HepG2 (cell line): Measurements from ENCODE around the gene SPINK5. TPM values are rescaled to one million over a fixed set of nuclear protein-coding genes. Genes with fewer than 3 reads are reported as not detected.

Experiments used
- ATAC-seq: fragments of 200-7000 bp; cut with Tn5 transposase; 3 replicates; pipeline ENCODE4 v1.9.1; 2020; ENCODE audit warnings: mild to moderate bottlenecking, moderate library complexity
- BruUV-seq: library from RNA; stranded (reverse); fragments of 400-500 nt; replicated peaks from 2 replicates; lab custom pipeline; 2021; lab: Mats Ljungman, UMichigan
- CTCF ChIA-PET: fragments of 300-600 bp; formaldehyde crosslinking; extraction: SDS; loops from one replicate; lab custom pipeline; 2021; ENCODE audit warnings: low total read pairs, inconsistent platforms, low intra/inter-chr PET ratio; lab: Yijun Ruan, JAX
- POLR2A ChIA-PET: fragments of 350-600 bp; sonication (Branson Sonifier 250); formaldehyde crosslinking; loops from one replicate; lab custom pipeline; 2020; ENCODE audit warnings: antibody characterized with exemption, inconsistent platforms; lab: Yijun Ruan, JAX
- DNase-seq: peaks from one replicate; pipeline ENCODE4 v3.0.0-alpha.2; 2015; ENCODE audit warnings: low spot score
- FAIRE-seq: peaks from 3 replicates; lab custom pipeline; 2011; peaks lifted over from hg19 to GRCh38; lab: Jason Lieb, UNC
- H2AFZ ChIP-seq: one replicate; pipeline ENCODE4 v1.6.1; 2011; ENCODE audit warnings: low read length, inconsistent platforms
- H3K27ac ChIP-seq: fragments of 300-600 bp; 3 replicates; pipeline ENCODE4 v1.8.0; 2011; ENCODE audit warnings: mixed run types, mild to moderate bottlenecking, mixed read lengths, low read length, inconsistent platforms; ENCODE audit not compliant: insufficient read depth; ENCODE audit errors: extremely low read length
- H3K27me3 ChIP-seq, 2 experiments: fragments of 200-600 bp in 1 of 2; 2 replicates in 1 of 2; 3 replicates in 1 of 2; pipeline versions ENCODE4 v1.6.0 to v1.8.0; 2011; ENCODE audit warnings: low read length in 2 of 2, mild to moderate bottlenecking in 2 of 2, moderate library complexity in 2 of 2, inconsistent platforms in 1 of 2; ENCODE audit not compliant: insufficient read depth in 2 of 2, control insufficient read depth in 1 of 2
- H3K36me3 ChIP-seq, 2 experiments: fragments of 200-600 bp in 1 of 2; replicated peaks in 1 of 2; 2 replicates in 1 of 2; 3 replicates in 1 of 2; pipeline versions ENCODE4 v1.5.1 to v1.8.0; 2011; ENCODE audit warnings: low read length in 2 of 2, inconsistent platforms in 1 of 2; ENCODE audit not compliant: insufficient read depth in 2 of 2, control insufficient read depth in 1 of 2
- H3K4me1 ChIP-seq: 2 replicates; pipeline ENCODE4 v1.5.1; 2012; ENCODE audit warnings: low read length, inconsistent platforms; ENCODE audit not compliant: insufficient read depth
- H3K4me2 ChIP-seq: 2 replicates; pipeline ENCODE4 v1.6.0; 2011; ENCODE audit warnings: low read depth, low read length, inconsistent platforms
- H3K4me3 ChIP-seq, 3 experiments: fragments of 200-600 bp in 1 of 3; sonication (generic), shearing (Covaris generic) in 1 of 3; replicated peaks in 1 of 3; 2 replicates each; pipeline ENCODE4 v1.5.1; 2011 to 2016; ENCODE audit warnings: low read length in 3 of 3, inconsistent platforms in 2 of 3, low read depth in 2 of 3, mild to moderate bottlenecking in 2 of 3, control low read depth in 1 of 3, mixed read lengths in 1 of 3; ENCODE audit not compliant: insufficient read depth in 1 of 3
- H3K79me2 ChIP-seq: one replicate; pipeline ENCODE4 v1.6.1; 2011; ENCODE audit warnings: low read length, inconsistent platforms; ENCODE audit not compliant: insufficient read depth
- H3K9ac ChIP-seq: 2 replicates; pipeline ENCODE4 v1.6.0; 2011; ENCODE audit warnings: mild to moderate bottlenecking, low read depth, low read length, inconsistent platforms; ENCODE audit not compliant: insufficient read depth
- H3K9me3 ChIP-seq: 2 replicates; pipeline ENCODE4 v1.5.1; 2012; ENCODE audit warnings: mild to moderate bottlenecking, low read length
- H4K20me1 ChIP-seq: 2 replicates; pipeline ENCODE4 v1.6.0; 2011; ENCODE audit warnings: inconsistent platforms, mild to moderate bottlenecking, low read length, moderate library complexity; ENCODE audit not compliant: insufficient read depth
- ATRX ChIP-seq: sonication (generic); formaldehyde crosslinking; IDR thresholded peaks from 2 replicates; pipeline ENCODE4 v1.4.0; 2020; ENCODE audit warnings: missing genetic modification reagents, borderline replicate concordance
- DMAP1 ChIP-seq: IDR thresholded peaks from 2 replicates; pipeline ENCODE4 v1.6.1; 2016
- NR2C2 ChIP-seq: sonication (generic); formaldehyde crosslinking; IDR thresholded peaks from 2 replicates; pipeline ENCODE4 v1.4.0; 2020; ENCODE audit warnings: missing genetic modification reagents, mild to moderate bottlenecking, moderate library complexity, borderline replicate concordance
- SMYD3 ChIP-seq: sonication (generic); formaldehyde crosslinking; IDR thresholded peaks from 2 replicates; pipeline ENCODE4 v1.8.1; 2023; ENCODE audit warnings: mild to moderate bottlenecking, missing genetic modification reagents
- THYN1 ChIP-seq: sonication (generic); formaldehyde crosslinking; IDR thresholded peaks from 2 replicates; pipeline ENCODE4 v1.8.1; 2023; ENCODE audit warnings: low read depth, mild to moderate bottlenecking, moderate library complexity, missing genetic modification reagents, borderline replicate concordance
- XRCC5 ChIP-seq: fragments of 200-400 bp; formaldehyde crosslinking; optimal IDR thresholded peaks from 2 replicates; pipeline ENCODE3; 2017; ENCODE audit warnings: mild to moderate bottlenecking, low read length
- ZEB1 ChIP-seq: IDR thresholded peaks from 2 replicates; pipeline ENCODE4 v1.6.1; 2012; ENCODE audit warnings: mild to moderate bottlenecking, low read depth, inconsistent platforms; ENCODE audit not compliant: insufficient replicate concordance
- ZNF12 ChIP-seq: sonication (generic); formaldehyde crosslinking; IDR thresholded peaks from 2 replicates; pipeline ENCODE4 v1.5.0; 2020; ENCODE audit warnings: missing genetic modification reagents
- ZNF607 ChIP-seq: sonication (generic); formaldehyde crosslinking; IDR thresholded peaks from 2 replicates; pipeline ENCODE4 v1.5.1; 2020; ENCODE audit warnings: missing genetic modification reagents, mild to moderate bottlenecking, borderline replicate concordance
- ZNF75D ChIP-seq: sonication (generic); formaldehyde crosslinking; IDR thresholded peaks from 2 replicates; pipeline ENCODE4 v1.8.1; 2023; ENCODE audit warnings: missing genetic modification reagents, mild to moderate bottlenecking, borderline replicate concordance
- ZSCAN29 ChIP-seq: sonication (generic); formaldehyde crosslinking; conservative IDR thresholded peaks from 2 replicates; pipeline ENCODE4 v1.4.0; 2020; ENCODE audit warnings: mild to moderate bottlenecking, missing genetic modification reagents
- WGBS: methylation state at CpG from one replicate; pipeline ENCODE4 v1.1.6; 2017; ENCODE audit warnings: low lambda C conversion rate; 5-methylcytosine and 5-hydroxymethylcytosine counted together
- in situ Hi-C: cut with HindIII; loops from 2 replicates; pipeline ENCODE4 v1.10.0; 2017; ENCODE audit warnings: low pct_unique_long_range_greater_than_20kb; ENCODE audit not compliant: extremely low pct_ligation_motif_present
- intact Hi-C: fragments of 100-400 bp; cut with micrococcal nuclease; formaldehyde crosslinking; loops from one replicate; pipeline ENCODE4 v1.10.0; 2022; ENCODE audit not compliant: unreplicated experiment
- polyA plus RNA-seq, 8 experiments: library from polyadenylated mRNA; depleted of rRNA in 3 of 8; stranded (reverse) in 7 of 8; unstranded in 1 of 8; fragments of >200 nt; fragmentation: Illumina TruSeq in 4 of 8; extraction: Trizol in 4 of 8; gene quantifications; 2 replicates each; pipeline versions ENCODE4 v1.2.1 to v1.2.3, GENCODE V29; 2011 to 2016; ENCODE audit warnings: low read depth in 4 of 8, missing spikeins in 1 of 8, mixed read lengths in 1 of 8; ENCODE audit not compliant: insufficient read depth in 1 of 8
- total RNA-seq, 5 experiments: library from RNA; depleted of rRNA; stranded (reverse); fragments of >200 nt; fragmentation: Illumina TruSeq; extraction: Trizol; gene quantifications; 2 replicates each; pipeline ENCODE4 v1.2.3, GENCODE V29; 2016; ENCODE audit warnings: low read depth in 1 of 5
- TF ChIP-seq, protein P1 (sequence below): fragments of 450-650 bp; IDR thresholded peaks from 2 replicates; pipeline ENCODE4 v1.6.1; 2017; ENCODE audit warnings: mild to moderate bottlenecking
- TF ChIP-seq, protein P2 (sequence below): sonication (generic); formaldehyde crosslinking; IDR thresholded peaks from 2 replicates; pipeline ENCODE4 v1.4.0; 2020; ENCODE audit warnings: mild to moderate bottlenecking, missing genetic modification reagents
- TF ChIP-seq, protein P3 (sequence below): sonication (generic); formaldehyde crosslinking; IDR thresholded peaks from 2 replicates; pipeline ENCODE4 v1.5.1; 2020; ENCODE audit warnings: mild to moderate bottlenecking, missing genetic modification reagents

SPINK5 gene
- total and polyA plus RNA-seq, 2 of the 13 experiments (the other 11 are each of a cell fraction or from before 2014, with no cell fraction given), result 0.03 TPM; not detected in 1

DNA sequence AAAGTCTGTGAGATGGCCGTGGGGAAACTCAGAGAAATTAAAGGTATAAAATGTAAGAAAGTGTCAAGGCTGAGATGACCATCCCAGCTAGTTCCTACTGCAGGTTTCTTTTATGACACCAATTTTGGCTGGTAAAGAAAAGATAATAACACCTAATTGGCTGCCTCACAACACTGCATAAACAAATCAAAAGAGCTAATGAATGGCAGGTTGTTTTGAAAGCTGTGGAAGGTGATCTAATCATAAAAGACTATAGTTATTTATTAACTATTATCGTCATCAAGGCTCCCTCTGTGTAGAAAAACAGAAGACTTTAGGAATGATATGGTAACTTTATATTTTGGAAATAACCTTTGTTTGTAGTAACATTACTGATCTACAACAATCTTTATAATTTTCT lies 3.5 kb upstream of the SPINK5 start:
- ATAC-seq, result no peak
- H3K4me1 ChIP-seq, result no peaks in the 10 kb centered on the region
- H3K4me3 ChIP-seq, result no peak overlapping the region
- no peak overlapping the region for H2AFZ ChIP-seq
- no peak overlapping the region for H3K4me2 ChIP-seq
- peaks cover 16% of the 10 kb centered on the region for H3K9me3 ChIP-seq
- no peaks in the 10 kb centered on the region for H3K79me2 ChIP-seq
- intact Hi-C loops, result no loop called here
- no TSS peak for BruUV-seq
- no peaks in the 10 kb centered on the region; a peak in 1 of 5 replicates for H3K27me3 ChIP-seq
- H3K27ac ChIP-seq, result no peak overlapping the region
- FAIRE-seq, result no peak
- H3K36me3 ChIP-seq, result no peaks in the 10 kb centered on the region
- H3K9ac ChIP-seq, result no peak overlapping the region
- POLR2A ChIA-PET, result no interaction called here
- in situ Hi-C loops, result no loop called here
- no peaks in the 10 kb centered on the region for H4K20me1 ChIP-seq
- CTCF ChIA-PET, result no interaction called here
- 0% methylated on average over 2 of the region's 2 CpGs for WGBS
- DNase-seq, result no peak
- TF ChIP-seq NR2C2 (CRISPR knock-in tag) (no peak), ATRX (no peak), ZEB1 (no peak), SMYD3 (CRISPR knock-in tag) (no peak), THYN1 (CRISPR knock-in tag) (no peak), XRCC5 (no peak), ZNF607 (CRISPR knock-in tag) (no peak), DMAP1 (no peak), ZSCAN29 (CRISPR knock-in tag) (no peak), ZNF12 (no peak), ZNF75D (CRISPR knock-in tag) (no peak)
- TF ChIP-seq, protein P1, sequence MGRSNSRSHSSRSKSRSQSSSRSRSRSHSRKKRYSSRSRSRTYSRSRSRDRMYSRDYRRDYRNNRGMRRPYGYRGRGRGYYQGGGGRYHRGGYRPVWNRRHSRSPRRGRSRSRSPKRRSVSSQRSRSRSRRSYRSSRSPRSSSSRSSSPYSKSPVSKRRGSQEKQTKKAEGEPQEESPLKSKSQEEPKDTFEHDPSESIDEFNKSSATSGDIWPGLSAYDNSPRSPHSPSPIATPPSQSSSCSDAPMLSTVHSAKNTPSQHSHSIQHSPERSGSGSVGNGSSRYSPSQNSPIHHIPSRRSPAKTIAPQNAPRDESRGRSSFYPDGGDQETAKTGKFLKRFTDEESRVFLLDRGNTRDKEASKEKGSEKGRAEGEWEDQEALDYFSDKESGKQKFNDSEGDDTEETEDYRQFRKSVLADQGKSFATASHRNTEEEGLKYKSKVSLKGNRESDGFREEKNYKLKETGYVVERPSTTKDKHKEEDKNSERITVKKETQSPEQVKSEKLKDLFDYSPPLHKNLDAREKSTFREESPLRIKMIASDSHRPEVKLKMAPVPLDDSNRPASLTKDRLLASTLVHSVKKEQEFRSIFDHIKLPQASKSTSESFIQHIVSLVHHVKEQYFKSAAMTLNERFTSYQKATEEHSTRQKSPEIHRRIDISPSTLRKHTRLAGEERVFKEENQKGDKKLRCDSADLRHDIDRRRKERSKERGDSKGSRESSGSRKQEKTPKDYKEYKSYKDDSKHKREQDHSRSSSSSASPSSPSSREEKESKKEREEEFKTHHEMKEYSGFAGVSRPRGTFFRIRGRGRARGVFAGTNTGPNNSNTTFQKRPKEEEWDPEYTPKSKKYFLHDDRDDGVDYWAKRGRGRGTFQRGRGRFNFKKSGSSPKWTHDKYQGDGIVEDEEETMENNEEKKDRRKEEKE, result no peak
- TF ChIP-seq, protein P2, sequence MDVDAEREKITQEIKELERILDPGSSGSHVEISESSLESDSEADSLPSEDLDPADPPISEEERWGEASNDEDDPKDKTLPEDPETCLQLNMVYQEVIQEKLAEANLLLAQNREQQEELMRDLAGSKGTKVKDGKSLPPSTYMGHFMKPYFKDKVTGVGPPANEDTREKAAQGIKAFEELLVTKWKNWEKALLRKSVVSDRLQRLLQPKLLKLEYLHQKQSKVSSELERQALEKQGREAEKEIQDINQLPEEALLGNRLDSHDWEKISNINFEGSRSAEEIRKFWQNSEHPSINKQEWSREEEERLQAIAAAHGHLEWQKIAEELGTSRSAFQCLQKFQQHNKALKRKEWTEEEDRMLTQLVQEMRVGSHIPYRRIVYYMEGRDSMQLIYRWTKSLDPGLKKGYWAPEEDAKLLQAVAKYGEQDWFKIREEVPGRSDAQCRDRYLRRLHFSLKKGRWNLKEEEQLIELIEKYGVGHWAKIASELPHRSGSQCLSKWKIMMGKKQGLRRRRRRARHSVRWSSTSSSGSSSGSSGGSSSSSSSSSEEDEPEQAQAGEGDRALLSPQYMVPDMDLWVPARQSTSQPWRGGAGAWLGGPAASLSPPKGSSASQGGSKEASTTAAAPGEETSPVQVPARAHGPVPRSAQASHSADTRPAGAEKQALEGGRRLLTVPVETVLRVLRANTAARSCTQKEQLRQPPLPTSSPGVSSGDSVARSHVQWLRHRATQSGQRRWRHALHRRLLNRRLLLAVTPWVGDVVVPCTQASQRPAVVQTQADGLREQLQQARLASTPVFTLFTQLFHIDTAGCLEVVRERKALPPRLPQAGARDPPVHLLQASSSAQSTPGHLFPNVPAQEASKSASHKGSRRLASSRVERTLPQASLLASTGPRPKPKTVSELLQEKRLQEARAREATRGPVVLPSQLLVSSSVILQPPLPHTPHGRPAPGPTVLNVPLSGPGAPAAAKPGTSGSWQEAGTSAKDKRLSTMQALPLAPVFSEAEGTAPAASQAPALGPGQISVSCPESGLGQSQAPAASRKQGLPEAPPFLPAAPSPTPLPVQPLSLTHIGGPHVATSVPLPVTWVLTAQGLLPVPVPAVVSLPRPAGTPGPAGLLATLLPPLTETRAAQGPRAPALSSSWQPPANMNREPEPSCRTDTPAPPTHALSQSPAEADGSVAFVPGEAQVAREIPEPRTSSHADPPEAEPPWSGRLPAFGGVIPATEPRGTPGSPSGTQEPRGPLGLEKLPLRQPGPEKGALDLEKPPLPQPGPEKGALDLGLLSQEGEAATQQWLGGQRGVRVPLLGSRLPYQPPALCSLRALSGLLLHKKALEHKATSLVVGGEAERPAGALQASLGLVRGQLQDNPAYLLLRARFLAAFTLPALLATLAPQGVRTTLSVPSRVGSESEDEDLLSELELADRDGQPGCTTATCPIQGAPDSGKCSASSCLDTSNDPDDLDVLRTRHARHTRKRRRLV, result no peak
- TF ChIP-seq, protein P3, sequence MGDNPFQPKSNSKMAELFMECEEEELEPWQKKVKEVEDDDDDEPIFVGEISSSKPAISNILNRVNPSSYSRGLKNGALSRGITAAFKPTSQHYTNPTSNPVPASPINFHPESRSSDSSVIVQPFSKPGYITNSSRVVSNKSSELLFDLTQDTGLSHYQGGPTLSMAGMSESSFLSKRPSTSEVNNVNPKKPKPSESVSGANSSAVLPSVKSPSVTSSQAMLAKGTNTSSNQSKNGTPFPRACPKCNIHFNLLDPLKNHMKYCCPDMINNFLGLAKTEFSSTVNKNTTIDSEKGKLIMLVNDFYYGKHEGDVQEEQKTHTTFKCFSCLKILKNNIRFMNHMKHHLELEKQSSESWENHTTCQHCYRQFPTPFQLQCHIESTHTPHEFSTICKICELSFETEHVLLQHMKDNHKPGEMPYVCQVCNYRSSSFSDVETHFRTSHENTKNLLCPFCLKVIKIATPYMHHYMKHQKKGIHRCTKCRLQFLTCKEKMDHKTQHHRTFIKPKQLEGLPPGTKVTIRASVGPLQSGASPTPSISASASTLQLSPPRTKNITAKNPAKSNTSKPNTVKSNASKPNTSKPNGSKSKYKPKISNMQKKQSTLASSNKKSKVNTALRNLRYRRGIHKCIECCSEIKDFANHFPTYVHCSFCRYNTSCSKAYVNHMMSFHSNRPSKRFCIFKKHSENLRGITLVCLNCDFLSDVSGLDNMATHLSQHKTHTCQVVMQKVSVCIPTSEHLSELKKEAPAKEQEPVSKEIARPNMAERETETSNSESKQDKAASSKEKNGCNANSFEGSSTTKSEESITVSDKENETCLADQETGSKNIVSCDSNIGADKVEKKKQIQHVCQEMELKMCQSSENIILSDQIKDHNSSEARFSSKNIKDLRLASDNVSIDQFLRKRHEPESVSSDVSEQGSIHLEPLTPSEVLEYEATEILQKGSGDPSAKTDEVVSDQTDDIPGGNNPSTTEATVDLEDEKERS (CRISPR knock-in tag), result no peak
